Measurements from ENCODE around the gene AMOTL2.

The AMOTL2 gene

DNA sequence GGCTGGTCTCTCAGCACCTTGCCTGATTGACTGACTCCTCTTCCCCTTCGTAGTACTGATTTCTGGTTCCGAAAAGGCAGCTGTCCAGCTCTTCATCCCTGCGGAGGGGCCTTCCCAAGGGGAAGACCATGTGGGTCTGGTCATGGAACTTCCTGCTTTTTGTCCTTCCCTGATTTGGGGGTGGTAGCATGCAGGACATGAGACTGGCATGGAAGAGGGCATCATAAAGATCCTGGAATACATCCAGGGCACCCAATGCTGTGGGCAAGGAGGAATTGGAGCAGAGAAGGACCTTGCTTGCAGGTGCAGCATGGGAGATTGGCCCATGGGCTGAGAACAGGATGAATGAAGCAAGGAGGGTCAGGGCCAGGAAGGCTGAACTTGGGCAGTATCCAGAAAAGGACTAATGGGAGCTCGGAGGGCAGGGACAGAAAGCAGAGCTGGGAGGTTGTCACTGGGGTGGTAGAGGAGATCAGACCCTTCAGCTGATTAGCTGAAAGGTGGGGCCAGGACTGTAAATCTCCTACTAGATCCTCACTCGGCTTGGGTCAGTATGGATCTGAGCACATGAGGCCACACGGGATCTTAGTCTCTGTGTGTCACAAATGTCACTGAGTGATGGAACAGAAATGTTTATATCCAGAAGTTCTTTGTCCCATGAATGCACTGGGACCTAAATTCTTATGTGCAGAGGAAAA lies 59.5 kb downstream of the AMOTL2 start:
- no peak for DNase-seq (ENCODE audit: low read depth in 2 of 2)

DNA sequence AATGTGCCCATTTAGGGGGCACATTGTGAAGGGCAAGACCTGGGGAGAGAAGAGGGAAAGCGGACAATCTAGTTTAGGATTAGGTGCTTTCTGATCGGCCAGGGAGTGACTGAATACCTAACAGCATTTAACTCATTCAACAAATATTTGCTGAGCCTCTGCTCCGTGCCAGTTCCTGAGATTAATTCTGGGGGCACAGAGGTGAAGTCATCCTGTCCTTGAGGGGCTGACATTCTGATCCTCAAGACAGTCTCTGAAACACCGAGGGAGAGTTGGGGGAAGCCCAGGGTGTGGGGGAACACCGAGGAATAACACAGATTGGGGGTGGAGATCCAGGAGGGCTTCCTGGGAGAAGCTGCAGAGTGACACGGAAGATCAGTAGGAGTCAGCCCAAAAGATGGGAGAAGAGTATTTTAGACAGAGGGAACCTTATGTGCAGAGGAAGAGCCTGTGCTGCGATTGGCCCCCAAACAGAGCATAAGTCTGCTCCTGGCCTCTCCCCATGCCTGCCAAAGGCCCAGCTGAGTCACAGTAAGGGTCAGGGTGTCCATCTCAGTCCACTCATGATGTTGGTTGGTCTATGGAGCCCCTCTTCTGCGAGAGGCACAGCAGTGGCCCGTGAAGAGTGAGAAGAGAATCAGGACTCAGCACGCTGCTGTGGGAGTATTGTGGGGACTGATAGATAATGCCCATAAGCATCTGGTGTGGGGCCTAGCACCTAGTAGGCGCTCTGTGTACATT lies 60.2 kb downstream of the AMOTL2 start:
- DNase-seq (ENCODE audit: low read depth in 2 of 2) = no peak

DNA sequence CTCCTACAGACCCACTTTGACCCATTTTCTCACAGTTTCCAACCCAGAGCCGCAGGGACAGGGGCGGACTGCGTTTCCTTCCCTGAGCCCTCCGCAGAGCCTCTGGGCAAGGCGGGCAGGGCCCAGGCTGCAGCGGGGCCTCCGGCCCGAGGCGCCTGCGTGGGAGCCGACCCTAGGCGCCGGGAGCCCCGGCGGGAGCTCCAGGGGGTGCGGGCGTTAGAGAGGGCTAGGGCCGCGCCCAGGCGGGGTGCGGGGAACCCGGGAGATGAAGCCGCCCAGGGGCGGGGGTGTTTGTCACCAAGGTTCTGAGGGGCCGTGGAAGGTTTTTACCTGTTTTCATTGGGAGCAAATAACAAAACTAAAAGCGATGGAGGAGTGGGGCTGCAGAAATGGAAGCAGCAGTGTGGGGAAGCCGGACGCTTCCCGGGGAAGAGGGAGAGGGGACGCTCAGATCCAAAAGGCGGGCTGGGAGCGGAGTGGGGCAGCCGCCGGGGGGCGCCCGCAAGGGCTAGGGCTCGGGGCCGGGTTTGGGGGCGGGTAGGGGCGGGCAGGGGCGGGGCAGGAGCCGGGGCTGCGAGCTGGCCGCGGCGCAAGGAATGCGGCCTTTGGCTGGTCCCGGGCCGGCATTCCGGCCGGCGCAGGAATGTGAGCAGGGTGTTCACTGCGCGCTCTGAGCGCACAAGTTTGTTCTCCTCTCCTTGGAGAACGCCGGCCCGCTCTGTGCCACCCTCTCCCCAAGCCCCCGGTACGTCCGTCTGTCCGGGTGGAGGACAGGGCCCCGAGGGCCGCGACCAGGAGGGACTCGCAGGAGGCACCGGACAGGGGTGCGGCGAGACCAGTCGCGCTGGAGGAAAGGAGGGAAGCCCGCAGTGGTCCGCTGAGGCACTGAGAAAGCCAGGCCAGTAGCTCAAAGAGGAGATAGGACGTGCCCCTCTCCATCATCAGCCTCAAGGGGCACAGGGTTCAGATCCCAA lies 61.1 kb downstream of the AMOTL2 start:
- no peak for DNase-seq (ENCODE audit: low read depth in 2 of 2)

DNA sequence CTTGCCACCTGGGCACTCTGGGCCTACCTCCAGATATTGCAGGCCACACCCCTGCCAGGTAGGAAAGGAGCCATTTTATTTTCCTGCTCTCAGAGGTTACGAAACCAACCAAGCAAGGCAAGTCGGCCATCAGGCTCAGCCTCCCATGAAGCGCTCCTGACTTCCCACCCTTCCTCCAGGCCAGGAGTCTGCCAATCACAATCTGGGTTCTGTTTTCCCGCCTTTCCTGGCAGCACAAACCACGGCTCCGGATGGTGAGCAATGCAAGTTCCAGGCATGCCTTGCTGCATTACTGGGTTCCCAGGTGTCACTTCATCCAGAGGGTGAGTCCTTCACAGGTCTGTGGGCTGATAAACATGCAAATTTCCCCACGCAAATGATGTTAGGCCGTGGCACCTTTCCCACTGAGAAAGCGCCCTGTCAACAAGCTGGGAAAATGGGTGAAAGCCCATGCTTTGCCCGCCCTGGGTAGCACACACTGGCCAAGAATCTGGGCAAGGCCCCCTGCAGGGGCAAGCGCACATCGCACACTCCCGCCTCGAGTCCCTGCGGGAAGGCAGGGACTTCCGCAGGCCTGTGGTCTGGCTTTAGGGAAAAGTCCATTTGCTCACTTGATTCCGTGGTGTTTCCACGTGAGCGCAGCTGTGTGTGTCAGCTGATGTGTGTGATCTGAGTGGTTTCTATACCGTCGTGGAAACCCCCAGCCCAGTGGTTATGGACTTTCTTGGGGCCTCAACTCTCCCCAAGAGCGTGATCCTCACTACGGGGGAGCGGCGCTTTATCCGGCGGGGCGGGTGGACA lies 62.0 kb downstream of the AMOTL2 start:
- no peak for DNase-seq (ENCODE audit: low read depth in 2 of 2)

GRCh38 chr3:134311693-134312071 lies 62.6 kb downstream of the AMOTL2 start:
- DNase-seq (ENCODE audit: low read depth in 2 of 2) = no peak

- no peak for DNase-seq (ENCODE audit: low read depth in 2 of 2)
Observed at GRCh38 chr3:134311265-134311664, 63.0 kb downstream of the AMOTL2 start.

GRCh38 chr3:134309987-134310700 lies 64.1 kb downstream of the AMOTL2 start:
- DNase-seq (ENCODE audit: low read depth in 2 of 2) = no peak

DNA sequence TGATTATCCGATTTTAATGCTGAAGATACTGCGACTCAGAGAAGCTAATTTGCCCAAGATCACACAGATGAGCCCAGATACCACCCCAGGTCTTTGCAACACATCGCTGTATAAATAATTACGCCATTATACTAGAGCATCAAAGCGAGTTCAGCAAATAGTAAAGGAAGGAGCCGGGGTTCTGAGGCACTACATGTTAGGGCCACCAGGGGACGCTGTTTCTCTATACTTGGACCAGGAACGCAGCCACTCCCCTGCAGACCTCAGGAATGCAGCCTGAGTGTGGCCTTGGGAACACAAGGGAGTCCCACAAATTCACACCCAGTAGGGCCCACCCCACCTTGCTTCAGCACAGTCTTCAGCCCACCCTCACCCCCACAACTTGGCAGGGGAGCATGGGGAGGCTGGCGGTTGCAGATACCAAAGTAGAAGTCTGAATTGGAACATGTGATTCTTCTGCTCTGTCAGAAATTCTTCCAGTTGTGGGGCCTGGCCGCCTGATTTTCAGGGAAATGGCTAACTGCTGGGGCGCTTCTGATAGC lies 65.8 kb downstream of the AMOTL2 start:
- DNase-seq (ENCODE audit: low read depth in 2 of 2) = peak; percentile 63 to 69

GRCh38 chr3:134307425-134307824 lies 66.8 kb downstream of the AMOTL2 start:
- DNase-seq (ENCODE audit: low read depth in 2 of 2) = no peak

DNA sequence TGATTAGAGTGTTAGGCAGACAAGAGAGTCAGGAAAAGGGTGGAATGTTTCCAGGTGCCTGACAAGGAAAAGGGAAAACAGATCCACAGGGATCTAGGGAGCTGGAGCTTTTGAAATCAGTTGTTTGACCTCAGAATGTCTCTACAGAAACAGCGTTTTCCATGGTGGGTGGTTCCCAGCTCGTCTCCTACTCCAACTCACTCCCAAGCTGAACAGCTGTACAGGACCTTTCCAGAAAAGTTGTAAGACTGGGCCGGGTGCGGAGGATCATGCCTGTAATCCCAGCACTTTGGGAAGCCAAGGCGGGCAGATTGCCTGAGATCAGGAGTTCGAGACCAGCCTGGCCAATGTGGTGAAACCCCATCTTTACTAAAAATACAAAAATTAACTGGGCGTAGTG lies 67.9 kb downstream of the AMOTL2 start:
- no peak for DNase-seq (ENCODE audit: low read depth in 2 of 2)
